HEK293 (cell line): ENCODE results near the gene SYDE2.

Experiments used
- CTCF ChIA-PET: fragments of 350-600 bp; formaldehyde crosslinking; extraction: SDS; loops from one replicate; lab custom pipeline; 2021; ENCODE audit warnings: antibody characterized with exemption; lab: Yijun Ruan, JAX
- POLR2A ChIA-PET: fragments of 300-600 bp; formaldehyde crosslinking; extraction: SDS; loops from one replicate; lab custom pipeline; 2020; ENCODE audit warnings: antibody characterized with exemption, inconsistent platforms; lab: Yijun Ruan, JAX
- H3K27ac ChIP-seq: fragments of 200-500 bp; sonication (Bioruptor generic); 2 replicates; pipeline ENCODE4 v1.5.1; 2014; ENCODE audit warnings: low read depth, low read length, control low read depth, inconsistent platforms; ENCODE audit errors: extremely low read depth
- H3K36me3 ChIP-seq, 2 experiments: fragments of 200-500 bp in 1 of 2; sonication (Bioruptor generic) in 1 of 2; 1 replicate in 1 of 2; 2 replicates in 1 of 2; pipeline ENCODE4 v1.5.1; 2014 to 2017; ENCODE audit warnings: inconsistent platforms in 2 of 2, low read length in 2 of 2; ENCODE audit not compliant: control insufficient read depth in 2 of 2, insufficient read depth in 1 of 2
- H3K4me1 ChIP-seq: fragments of 200-500 bp; sonication (Bioruptor generic); 2 replicates; pipeline ENCODE4 v1.5.1; 2014; ENCODE audit warnings: mild to moderate bottlenecking, low read length, inconsistent platforms; ENCODE audit not compliant: control insufficient read depth, insufficient read depth
- H3K4me3 ChIP-seq: 2 replicates; pipeline ENCODE4 v1.5.1; 2011; ENCODE audit warnings: low read depth, mild to moderate bottlenecking, control low read depth, low read length, moderate library complexity
- H3K9me3 ChIP-seq: fragments of 200-500 bp; sonication (Bioruptor generic); 2 replicates; pipeline ENCODE4 v1.5.1; 2014; ENCODE audit warnings: low read depth, low read length, inconsistent platforms; ENCODE audit not compliant: control insufficient read depth, insufficient read depth
- BCL11B ChIP-seq: fragments of 450-650 bp; formaldehyde crosslinking; IDR thresholded peaks from 2 replicates; pipeline ENCODE4 v1.5.1; 2016; ENCODE audit warnings: low read depth, missing biosample characterization, missing genetic modification characterization
- FEZF1 ChIP-seq: fragments of 450-650 bp; formaldehyde crosslinking; IDR thresholded peaks from 2 replicates; pipeline ENCODE4 v1.5.1; 2016; ENCODE audit warnings: missing biosample characterization, missing genetic modification characterization
- GLI4 ChIP-seq: fragments of 450-650 bp; formaldehyde crosslinking; IDR thresholded peaks from 2 replicates; pipeline ENCODE4 v1.5.1; 2016; ENCODE audit warnings: missing biosample characterization, missing genetic modification characterization
- HOXD13 ChIP-seq: sonication (generic); formaldehyde crosslinking; IDR thresholded peaks from 2 replicates; pipeline ENCODE4 v1.8.0; 2022; ENCODE audit warnings: missing genetic modification reagents, borderline replicate concordance
- MEIS1 ChIP-seq: sonication (generic); formaldehyde crosslinking; IDR thresholded peaks from 2 replicates; pipeline ENCODE4 v1.8.1; 2022; ENCODE audit warnings: missing genetic modification reagents, mild to moderate bottlenecking, borderline replicate concordance
- OVOL3 ChIP-seq: fragments of 450-650 bp; formaldehyde crosslinking; IDR thresholded peaks from 2 replicates; pipeline ENCODE4 v1.5.1; 2016; ENCODE audit warnings: missing biosample characterization, missing genetic modification characterization
- SCRT2 ChIP-seq: fragments of 450-650 bp; formaldehyde crosslinking; IDR thresholded peaks from 2 replicates; pipeline ENCODE4 v1.5.1; 2016; ENCODE audit warnings: missing biosample characterization, missing genetic modification characterization
- SETDB1 ChIP-seq: IDR thresholded peaks from one replicate; pipeline ENCODE4 v1.6.1; 2017; ENCODE audit warnings: mild to moderate bottlenecking, low read length, moderate library complexity, mixed read lengths; ENCODE audit not compliant: insufficient read length
- ZNF10 ChIP-seq: fragments of 450-650 bp; formaldehyde crosslinking; IDR thresholded peaks from 2 replicates; pipeline ENCODE4 v1.5.1; 2017; ENCODE audit warnings: missing biosample characterization, missing genetic modification characterization
- ZNF112 ChIP-seq: fragments of 450-650 bp; formaldehyde crosslinking; IDR thresholded peaks from 2 replicates; pipeline ENCODE4 v1.5.0; 2017; ENCODE audit warnings: missing biosample characterization, missing genetic modification characterization
- ZNF138 ChIP-seq: fragments of 450-650 bp; formaldehyde crosslinking; IDR thresholded peaks from 2 replicates; pipeline ENCODE4 v1.5.1; 2016; ENCODE audit warnings: missing biosample characterization, missing genetic modification characterization, borderline replicate concordance
- ZNF211 ChIP-seq: fragments of 450-650 bp; formaldehyde crosslinking; IDR thresholded peaks from 2 replicates; pipeline ENCODE4 v1.5.1; 2016; ENCODE audit warnings: low read depth, missing biosample characterization, missing genetic modification characterization
- ZNF214 ChIP-seq: fragments of 450-650 bp; formaldehyde crosslinking; IDR thresholded peaks from 2 replicates; pipeline ENCODE4 v1.5.1; 2017; ENCODE audit warnings: missing biosample characterization, mild to moderate bottlenecking, missing genetic modification characterization, borderline replicate concordance
- ZNF274 ChIP-seq, 2 experiments: fragments of 200-500 bp in 1 of 2; fragments of 450-650 bp in 1 of 2; sonication (Bioruptor generic) in 1 of 2; formaldehyde crosslinking in 1 of 2; IDR thresholded peaks; 2 replicates each; pipeline versions ENCODE4 v1.5.1 to v1.6.1; 2014 to 2016; ENCODE audit warnings: borderline replicate concordance in 1 of 2, inconsistent platforms in 1 of 2, low read length in 1 of 2, missing biosample characterization in 1 of 2, missing genetic modification characterization in 1 of 2
- ZNF335 ChIP-seq: fragments of 450-650 bp; formaldehyde crosslinking; conservative IDR thresholded peaks from 2 replicates; pipeline ENCODE4 v1.5.1; 2016; ENCODE audit warnings: missing biosample characterization, missing genetic modification characterization
- ZNF341 ChIP-seq: fragments of 450-650 bp; formaldehyde crosslinking; IDR thresholded peaks from 2 replicates; pipeline ENCODE4; 2016; ENCODE audit warnings: low read depth, missing biosample characterization, missing genetic modification characterization
- ZNF426 ChIP-seq: fragments of 450-650 bp; formaldehyde crosslinking; IDR thresholded peaks from 2 replicates; pipeline ENCODE4 v1.5.1; 2017; ENCODE audit warnings: missing biosample characterization, missing genetic modification characterization, mild to moderate bottlenecking, inconsistent platforms, moderate library complexity
- ZNF571 ChIP-seq: fragments of 450-650 bp; formaldehyde crosslinking; IDR thresholded peaks from 2 replicates; pipeline ENCODE4 v1.5.0; 2017; ENCODE audit warnings: missing biosample characterization, missing genetic modification characterization
- ZNF626 ChIP-seq: fragments of 450-650 bp; sonication (Bioruptor Pico); formaldehyde crosslinking; IDR thresholded peaks from 2 replicates; pipeline ENCODE4 v1.5.1; 2018; ENCODE audit warnings: missing biosample characterization, missing genetic modification characterization, inconsistent platforms
- ZNF660 ChIP-seq: fragments of 450-650 bp; IDR thresholded peaks from 2 replicates; pipeline ENCODE4 v1.5.1; 2018; ENCODE audit warnings: missing biosample characterization, mild to moderate bottlenecking, missing genetic modification characterization
- TF ChIP-seq, protein P1 (sequence below): fragments of 450-650 bp; formaldehyde crosslinking; IDR thresholded peaks from 2 replicates; pipeline ENCODE4 v1.5.1; 2016; ENCODE audit warnings: missing biosample characterization, missing genetic modification characterization
- TF ChIP-seq, protein P2 (sequence below): fragments of 450-650 bp; formaldehyde crosslinking; IDR thresholded peaks from 2 replicates; pipeline ENCODE4 v1.5.1; 2017; ENCODE audit warnings: missing biosample characterization, missing genetic modification characterization
- TF ChIP-seq, protein P3 (sequence below): fragments of 450-650 bp; formaldehyde crosslinking; IDR thresholded peaks from 2 replicates; pipeline ENCODE4 v1.5.1; 2017; ENCODE audit warnings: missing biosample characterization, missing genetic modification characterization
- TF ChIP-seq, protein P4 (sequence below): fragments of 450-650 bp; formaldehyde crosslinking; IDR thresholded peaks from 2 replicates; pipeline ENCODE4 v1.5.1; 2016; ENCODE audit warnings: missing biosample characterization, missing genetic modification characterization

Gene SYDE2

DNA sequence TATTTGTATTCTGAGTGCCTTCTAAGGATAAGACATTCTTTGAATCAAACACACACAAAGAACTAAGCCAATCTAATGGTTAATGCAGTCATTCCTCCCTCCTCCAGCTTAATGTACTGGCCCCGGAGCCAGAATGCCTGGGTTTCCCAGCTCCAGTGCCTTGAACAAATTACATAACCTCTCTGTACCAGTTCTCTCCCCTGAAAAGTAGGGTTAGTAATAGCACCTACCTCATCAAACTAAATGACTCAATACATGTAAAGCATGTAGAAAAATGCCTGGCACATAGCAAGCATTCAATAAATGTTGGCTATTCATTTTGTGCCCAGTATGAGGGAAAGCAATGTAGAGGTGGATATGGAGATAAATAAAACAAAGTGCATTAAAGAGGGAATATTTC lies 44.6 kb upstream of the SYDE2 start:
- Histone ChIP-seq H3K36me3 (peaks cover 0 to 3% of the 10 kb centered on the region in 2 experiments; a peak in 1 of 3 replicates), H3K4me3 (no peak overlapping the region), H3K9me3 (no peaks in the 10 kb centered on the region), H3K4me1 (peaks cover 11% of the 10 kb centered on the region), H3K27ac (no peak overlapping the region)
- ChIA-PET POLR2A (interaction anchor here (0.7 kb wide), 1 partner anchor 31 kb away, joined by 3 read pairs; no protein-coding TSS in a partner anchor), CTCF (interaction anchor here (1.3 to 2.4 kb wide), 3 partner anchors 9 to 137 kb away, joined by 5 to 12 read pairs (median 7); partner anchors contain the start of gene C1orf52)
- no peak for TF ChIP-seq ZNF214 (tag by site-specific recombination)
- TF ChIP-seq, protein P1, sequence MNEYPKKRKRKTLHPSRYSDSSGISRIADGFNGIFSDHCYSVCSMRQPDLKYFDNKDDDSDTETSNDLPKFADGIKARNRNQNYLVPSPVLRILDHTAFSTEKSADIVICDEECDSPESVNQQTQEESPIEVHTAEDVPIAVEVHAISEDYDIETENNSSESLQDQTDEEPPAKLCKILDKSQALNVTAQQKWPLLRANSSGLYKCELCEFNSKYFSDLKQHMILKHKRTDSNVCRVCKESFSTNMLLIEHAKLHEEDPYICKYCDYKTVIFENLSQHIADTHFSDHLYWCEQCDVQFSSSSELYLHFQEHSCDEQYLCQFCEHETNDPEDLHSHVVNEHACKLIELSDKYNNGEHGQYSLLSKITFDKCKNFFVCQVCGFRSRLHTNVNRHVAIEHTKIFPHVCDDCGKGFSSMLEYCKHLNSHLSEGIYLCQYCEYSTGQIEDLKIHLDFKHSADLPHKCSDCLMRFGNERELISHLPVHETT (tag by site-specific recombination): no peak
- no peak for TF ChIP-seq MEIS1 (CRISPR knock-in tag)
- TF ChIP-seq BCL11B: no peak
- no peak for TF ChIP-seq ZNF626
- TF ChIP-seq, protein P2, sequence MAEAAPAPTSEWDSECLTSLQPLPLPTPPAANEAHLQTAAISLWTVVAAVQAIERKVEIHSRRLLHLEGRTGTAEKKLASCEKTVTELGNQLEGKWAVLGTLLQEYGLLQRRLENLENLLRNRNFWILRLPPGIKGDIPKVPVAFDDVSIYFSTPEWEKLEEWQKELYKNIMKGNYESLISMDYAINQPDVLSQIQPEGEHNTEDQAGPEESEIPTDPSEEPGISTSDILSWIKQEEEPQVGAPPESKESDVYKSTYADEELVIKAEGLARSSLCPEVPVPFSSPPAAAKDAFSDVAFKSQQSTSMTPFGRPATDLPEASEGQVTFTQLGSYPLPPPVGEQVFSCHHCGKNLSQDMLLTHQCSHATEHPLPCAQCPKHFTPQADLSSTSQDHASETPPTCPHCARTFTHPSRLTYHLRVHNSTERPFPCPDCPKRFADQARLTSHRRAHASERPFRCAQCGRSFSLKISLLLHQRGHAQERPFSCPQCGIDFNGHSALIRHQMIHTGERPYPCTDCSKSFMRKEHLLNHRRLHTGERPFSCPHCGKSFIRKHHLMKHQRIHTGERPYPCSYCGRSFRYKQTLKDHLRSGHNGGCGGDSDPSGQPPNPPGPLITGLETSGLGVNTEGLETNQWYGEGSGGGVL: no peak
- TF ChIP-seq ZNF10 (tag by site-specific recombination): no peak
- no peak for TF ChIP-seq ZNF112 (tag by site-specific recombination)
- no peak for TF ChIP-seq ZNF571 (tag by site-specific recombination)
- no peak for TF ChIP-seq HOXD13
- no peak for TF ChIP-seq SCRT2 (tag by site-specific recombination)
- no peak for TF ChIP-seq ZNF138 (tag by site-specific recombination)
- TF ChIP-seq, protein P3, sequence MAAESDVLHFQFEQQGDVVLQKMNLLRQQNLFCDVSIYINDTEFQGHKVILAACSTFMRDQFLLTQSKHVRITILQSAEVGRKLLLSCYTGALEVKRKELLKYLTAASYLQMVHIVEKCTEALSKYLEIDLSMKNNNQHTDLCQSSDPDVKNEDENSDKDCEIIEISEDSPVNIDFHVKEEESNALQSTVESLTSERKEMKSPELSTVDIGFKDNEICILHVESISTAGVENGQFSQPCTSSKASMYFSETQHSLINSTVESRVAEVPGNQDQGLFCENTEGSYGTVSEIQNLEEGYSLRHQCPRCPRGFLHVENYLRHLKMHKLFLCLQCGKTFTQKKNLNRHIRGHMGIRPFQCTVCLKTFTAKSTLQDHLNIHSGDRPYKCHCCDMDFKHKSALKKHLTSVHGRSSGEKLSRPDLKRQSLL: no peak
- no peak for TF ChIP-seq ZNF211 (tag by site-specific recombination)

DNA sequence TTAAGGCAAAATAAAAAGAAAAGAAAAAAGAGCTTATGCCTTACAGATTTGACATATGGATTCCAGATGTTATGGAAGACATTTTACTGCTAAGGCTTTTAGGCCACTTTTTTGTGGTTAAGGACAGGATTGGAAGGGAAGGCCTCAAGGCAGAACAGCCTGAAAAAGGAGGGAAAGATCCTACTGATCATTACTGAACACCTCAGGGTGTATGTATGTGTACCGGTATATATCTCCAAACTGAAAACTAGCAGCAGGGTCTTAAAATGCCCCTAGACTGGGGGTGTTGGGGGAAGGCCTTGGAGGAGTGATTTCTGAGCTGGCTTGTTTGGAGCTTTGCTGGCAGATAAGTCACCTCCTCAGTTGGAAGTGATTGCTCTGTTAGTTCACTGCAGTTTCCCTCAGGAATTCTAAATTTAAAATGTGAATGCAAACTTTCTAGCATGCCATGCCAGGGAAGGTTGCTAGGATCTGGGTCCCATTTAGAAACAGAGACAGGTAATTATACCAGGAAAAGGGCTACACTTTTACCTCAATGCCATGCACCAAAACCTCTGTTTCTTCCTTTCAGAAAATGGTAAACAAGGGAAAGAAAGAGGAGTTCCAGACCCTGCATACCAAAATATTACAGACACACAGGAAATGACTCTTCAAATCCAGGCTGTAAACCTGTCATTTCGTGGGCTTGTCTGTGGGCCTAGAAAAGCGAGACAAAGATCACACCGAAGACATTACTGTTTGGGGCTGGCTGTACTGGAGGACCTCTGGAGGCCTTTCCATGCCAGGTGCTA lies 43.6 kb upstream of the SYDE2 start:
- no peak overlapping the region for H3K4me3 ChIP-seq
- H3K4me1 ChIP-seq: peaks cover 11% of the 10 kb centered on the region
- H3K36me3 ChIP-seq: no peaks in the 10 kb centered on the region
- POLR2A ChIA-PET: interaction anchor here (0.7 kb wide), 1 partner anchor 32 kb away, joined by 3 read pairs; no protein-coding TSS in a partner anchor
- H3K9me3 ChIP-seq: no peaks in the 10 kb centered on the region
- CTCF ChIA-PET: interaction anchor here (0.6 to 2.4 kb wide), 9 partner anchors 9 to 302 kb away, joined by 3 to 15 read pairs (median 5); partner anchors contain the start of gene C1orf52
- H3K27ac ChIP-seq: peak overlapping the region; percentile 33; the same call in 1 of the 2 replicates
- TF ChIP-seq ZNF660: no peak
- TF ChIP-seq ZNF274 (IDR thresholded peaks at IDR 0.05; ENCODE audit: low read length): no peak
- no peak for TF ChIP-seq ZNF274 (tag by site-specific recombination; IDR thresholded peaks at IDR 0.05; ENCODE audit: borderline replicate concordance)
- peak; percentile 32 for TF ChIP-seq SETDB1
- no peak for TF ChIP-seq OVOL3 (tag by site-specific recombination)
- peak; percentile 64 for TF ChIP-seq ZNF341 (tag by site-specific recombination)
- no peak for TF ChIP-seq GLI4 (tag by site-specific recombination)
- peak; percentile 76 for TF ChIP-seq FEZF1 (tag by site-specific recombination)
- TF ChIP-seq ZNF335 (tag by site-specific recombination): peak; percentile 43; the same call in 1 of the 2 replicates
- TF ChIP-seq, protein P4, sequence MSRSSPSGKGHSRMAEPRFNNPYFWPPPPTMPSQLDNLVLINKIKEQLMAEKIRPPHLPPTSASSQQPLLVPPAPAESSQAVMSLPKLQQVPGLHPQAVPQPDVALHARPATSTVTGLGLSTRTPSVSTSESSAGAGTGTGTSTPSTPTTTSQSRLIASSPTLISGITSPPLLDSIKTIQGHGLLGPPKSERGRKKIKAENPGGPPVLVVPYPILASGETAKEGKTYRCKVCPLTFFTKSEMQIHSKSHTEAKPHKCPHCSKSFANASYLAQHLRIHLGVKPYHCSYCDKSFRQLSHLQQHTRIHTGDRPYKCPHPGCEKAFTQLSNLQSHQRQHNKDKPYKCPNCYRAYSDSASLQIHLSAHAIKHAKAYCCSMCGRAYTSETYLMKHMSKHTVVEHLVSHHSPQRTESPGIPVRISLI (tag by site-specific recombination): no peak
- TF ChIP-seq ZNF426 (tag by site-specific recombination): no peak
